ENCODE data around the gene KCNC4.

DNA sequence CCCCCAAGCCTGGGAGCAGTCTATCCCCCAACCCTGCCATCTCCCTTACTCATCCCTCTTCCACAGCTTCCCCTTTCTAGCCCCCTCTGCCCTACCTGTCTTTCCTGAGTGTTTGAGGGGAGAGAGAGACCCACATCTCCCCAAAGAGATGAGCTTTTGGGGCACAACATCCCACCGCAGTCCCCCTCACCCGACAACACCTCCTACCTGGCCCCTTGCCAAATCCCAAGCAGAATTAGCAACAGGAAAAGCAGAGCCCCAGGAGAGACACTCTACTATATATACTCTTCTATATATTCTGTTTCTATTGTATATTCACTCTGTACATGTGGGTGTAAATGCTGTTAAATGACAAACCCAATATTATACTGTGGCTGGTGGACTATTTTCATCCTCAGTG, 9.9 kb upstream of the KCNC4 start:
- TF ChIP-seq EZH2phosphoT487 (IDR thresholded peaks at IDR 0.05; ENCODE audit: insufficient read depth, low read depth): no peak
- TF ChIP-seq EZH2 (IDR thresholded peaks at IDR 0.05; ENCODE audit: insufficient read depth, poor library complexity, severe bottlenecking): no peak
